Cardiac muscle cell (in vitro differentiated cells and primary cell): ENCODE results near the gene DTL. TPM values are rescaled to one million over a fixed set of nuclear protein-coding genes. Genes with fewer than 3 reads are reported as not detected.
"Not testable (repeated sequence)": the region's sequence is repeated elsewhere in the genome, so short reads cannot be mapped to it uniquely, and the experiment has no call there.

ENCODE experiments used
- DNase-seq, 2 donors: peaks; one replicate each; pipeline versions ENCODE4 v3.0.0 to v3.0.0-alpha.2; 2010 to 2017; ENCODE audit warnings: low read depth in 1 of 2, low spot score in 1 of 2
- H3K27ac ChIP-seq: fragments of 200-600 bp; sonication (generic); 2 replicates; pipeline ENCODE4 v1.5.1; 2016
- H3K27me3 ChIP-seq: fragments of 200-600 bp; sonication (generic); 2 replicates; pipeline ENCODE4 v1.6.0; 2016; ENCODE audit warnings: control low read depth
- H3K36me3 ChIP-seq: fragments of 200-600 bp; sonication (generic); 2 replicates; pipeline ENCODE4 v1.5.1; 2016; ENCODE audit warnings: control low read depth
- H3K4me1 ChIP-seq: fragments of 200-600 bp; sonication (generic); 2 replicates; pipeline ENCODE4 v1.8.1; 2017; ENCODE audit warnings: low read depth, mild to moderate bottlenecking, mixed run types
- H3K4me3 ChIP-seq: fragments of 200-600 bp; sonication (generic); 2 replicates; pipeline ENCODE4 v1.5.1; 2016; ENCODE audit warnings: mild to moderate bottlenecking
- H3K9me3 ChIP-seq: fragments of 200-600 bp; sonication (generic); 2 replicates; pipeline ENCODE4 v1.5.1; 2017; ENCODE audit warnings: low read depth, mild to moderate bottlenecking, control low read depth
- CTCF ChIP-seq: IDR thresholded peaks from 2 replicates; pipeline ENCODE4 v1.5.1; 2012; ENCODE audit warnings: low read depth, mild to moderate bottlenecking, low read length
- polyA plus RNA-seq: library from polyadenylated mRNA; unstranded; fragments of >200 nt; fragmentation: Nextera tagmentation; extraction: Ambion mirVana; gene quantifications from 2 replicates; pipeline ENCODE4 v1.2.1, GENCODE V29; 2016
- total RNA-seq: library from RNA; depleted of rRNA; stranded (reverse); fragments of >200 nt; gene quantifications from 2 replicates; pipeline ENCODE4 v1.2.3, GENCODE V29; 2016

DTL gene
- total and polyA plus RNA-seq, 2 experiments from 2014 or later: 10.7 to 13.6 TPM

DNA sequence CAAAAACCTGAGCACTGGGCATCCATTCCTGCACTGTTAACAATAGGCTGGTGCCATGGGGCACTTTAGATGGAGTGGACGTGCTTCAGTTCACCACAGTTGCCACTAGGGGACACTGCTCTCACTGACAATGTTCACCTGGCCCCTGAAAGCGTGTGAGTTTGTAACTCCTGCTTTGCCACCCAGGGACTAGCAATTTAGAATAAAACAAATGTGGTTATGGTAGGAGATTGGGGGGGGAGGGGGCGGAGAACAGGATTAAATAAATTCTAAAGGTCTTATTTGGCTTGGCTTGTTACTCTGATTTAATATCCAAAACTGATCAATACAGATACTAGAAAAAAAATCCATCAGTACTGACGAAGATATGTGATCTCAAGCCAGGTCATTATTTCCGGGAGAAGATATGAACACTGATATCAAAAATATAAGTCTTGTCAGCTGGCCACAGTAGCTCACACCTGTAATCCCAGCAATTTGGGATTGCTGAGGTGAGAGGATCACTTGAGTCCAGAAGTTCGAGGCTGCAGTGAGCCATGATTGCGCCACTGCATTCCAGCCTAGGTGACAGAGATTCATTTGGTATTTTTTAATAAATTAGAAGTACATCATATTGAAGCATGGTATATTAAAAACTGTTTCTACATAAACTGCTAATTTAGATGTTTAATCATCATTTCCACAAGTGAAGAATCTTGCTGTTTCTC is 23.4 kb upstream of the DTL start:
- Histone ChIP-seq H3K27ac (no peak overlapping the region), H3K4me1 (no peaks in the 10 kb centered on the region), H3K36me3 (peaks cover 12% of the 10 kb centered on the region), H3K27me3 (no peaks in the 10 kb centered on the region), H3K4me3 (no peak overlapping the region), H3K9me3 (no peaks in the 10 kb centered on the region)
- DNase-seq: peak; percentile 76 to 77
- peak; percentile 99 for TF ChIP-seq CTCF

DNA sequence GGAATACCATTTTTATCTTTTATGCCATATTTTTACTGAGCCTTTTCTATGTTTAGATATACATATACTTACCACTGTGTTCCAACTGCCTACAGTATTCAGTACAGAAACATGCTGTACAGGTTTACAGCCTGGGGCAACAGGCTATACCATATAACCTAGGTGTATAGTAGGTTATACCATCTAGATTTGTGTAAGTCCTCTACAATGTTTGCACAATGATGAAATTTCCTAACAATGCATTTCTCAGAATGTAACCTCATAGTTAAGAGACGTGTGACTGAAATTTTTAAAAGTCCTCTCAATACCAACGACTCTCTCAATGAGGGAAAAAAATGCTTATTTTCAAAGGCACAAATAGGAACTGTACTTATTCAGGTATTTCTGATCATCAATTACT is 21.9 kb upstream of the DTL start:
- no peaks in the 10 kb centered on the region for H3K4me1 ChIP-seq
- no peak overlapping the region for H3K27ac ChIP-seq
- H3K36me3 ChIP-seq: peaks cover 9% of the 10 kb centered on the region
- no peaks in the 10 kb centered on the region for H3K27me3 ChIP-seq
- no peak for DNase-seq
- no peak overlapping the region for H3K4me3 ChIP-seq
- no peaks in the 10 kb centered on the region for H3K9me3 ChIP-seq
- TF ChIP-seq CTCF: no peak

- no peak for TF ChIP-seq CTCF
- Histone ChIP-seq H3K9me3 (no peaks in the 10 kb centered on the region), H3K27me3 (no peaks in the 10 kb centered on the region)
Measured at GRCh38 chr1:212020975-212021374, 14.6 kb upstream of the DTL start.

DNA sequence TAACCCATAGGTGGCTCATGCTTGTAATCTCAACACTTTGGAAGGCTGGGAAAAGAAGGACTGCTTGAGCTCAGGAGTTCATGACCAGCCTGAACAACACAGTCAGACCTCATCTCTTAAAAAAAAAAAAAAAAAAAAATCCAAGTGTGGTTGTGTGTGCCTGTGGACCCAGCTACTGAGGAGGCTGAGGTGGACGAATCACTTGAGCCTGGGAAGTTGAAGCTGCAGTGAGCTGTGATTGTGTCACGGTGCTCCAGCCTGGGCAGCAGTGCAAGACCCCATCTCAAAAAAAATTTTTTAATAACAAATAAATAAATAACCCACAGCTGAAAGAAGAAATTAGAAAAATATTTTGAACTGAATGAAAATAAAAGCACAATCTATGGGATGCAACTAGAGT is 14.0 kb upstream of the DTL start:
- peaks cover under 1% of the 10 kb centered on the region for H3K36me3 ChIP-seq
- TF ChIP-seq CTCF: no peak

More at GRCh38 chr1:212020975-212021374, 14.6 kb upstream of the DTL start:
- H3K27ac ChIP-seq: no peak overlapping the region
- no peak overlapping the region for H3K4me3 ChIP-seq
- H3K36me3 ChIP-seq: peaks cover 7% of the 10 kb centered on the region
- DNase-seq: no peak
- H3K4me1 ChIP-seq: no peaks in the 10 kb centered on the region

DNA sequence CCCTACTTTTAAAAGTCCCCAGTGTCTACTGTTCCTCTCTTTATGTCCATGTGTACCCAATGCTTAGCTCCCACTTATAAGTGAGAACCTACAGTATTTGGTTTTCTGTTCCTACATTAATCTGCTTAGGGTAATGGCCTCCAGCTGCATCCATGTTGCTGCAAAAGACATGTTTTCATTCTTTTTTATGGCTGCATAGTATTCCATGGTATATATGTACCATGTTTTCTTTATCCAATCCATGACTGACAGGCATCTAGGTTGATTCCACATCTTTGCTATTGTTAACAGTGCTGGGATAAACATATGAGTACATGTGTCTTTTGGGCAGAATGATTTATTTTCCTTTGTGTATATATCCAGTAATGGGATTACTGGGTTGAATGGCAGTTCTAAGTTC is 12.6 kb upstream of the DTL start:
- not testable (repeated sequence) for H3K27ac ChIP-seq, H3K4me1 ChIP-seq, H3K27me3 ChIP-seq, H3K9me3 ChIP-seq, DNase-seq, H3K4me3 ChIP-seq, H3K36me3 ChIP-seq

More for the DNA sequence above, 14.0 kb upstream of the DTL start:
- H3K9me3 ChIP-seq: no peaks in the 10 kb centered on the region
- no peak overlapping the region for H3K4me3 ChIP-seq
- H3K27ac ChIP-seq: no peak overlapping the region
- no peaks in the 10 kb centered on the region for H3K27me3 ChIP-seq
- DNase-seq: no peak
- H3K4me1 ChIP-seq: no peaks in the 10 kb centered on the region

GRCh38 chr1:212024469-212025149 is 10.9 kb upstream of the DTL start:
- Histone ChIP-seq H3K36me3 (no peaks in the 10 kb centered on the region), H3K4me1 (peaks cover 5% of the 10 kb centered on the region), H3K27me3 (no peaks in the 10 kb centered on the region), H3K4me3 (no peak overlapping the region), H3K27ac (no peak overlapping the region), H3K9me3 (no peaks in the 10 kb centered on the region)
- no peak for TF ChIP-seq CTCF
- DNase-seq: no peak

DNA sequence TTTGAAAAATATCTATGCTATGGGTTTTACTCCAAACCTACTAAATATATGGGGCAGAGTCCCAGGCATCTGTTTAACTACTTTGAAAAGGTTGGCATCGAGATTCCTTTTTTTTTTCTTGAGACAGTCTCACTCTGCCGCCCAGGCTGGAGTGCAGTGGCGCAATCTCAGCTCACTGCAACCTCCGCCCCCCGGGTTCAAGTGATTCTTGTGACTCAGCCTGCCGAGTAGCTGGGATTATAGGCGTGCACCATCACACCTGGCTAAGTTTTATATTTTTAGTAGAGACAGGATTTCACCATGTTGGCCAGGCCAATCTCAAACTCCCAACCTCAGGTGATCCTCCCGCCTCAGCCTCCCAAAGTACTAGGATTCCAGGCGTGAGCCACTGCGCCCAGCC is 7.8 kb upstream of the DTL start:
- not testable (repeated sequence) for H3K4me3 ChIP-seq, H3K36me3 ChIP-seq, H3K27ac ChIP-seq, H3K27me3 ChIP-seq, DNase-seq, H3K9me3 ChIP-seq, H3K4me1 ChIP-seq
